Retina (tissue), 1 donor: ENCODE measurements around the gene CPAMD8.
"Not testable (repeated sequence)": the region's sequence is repeated elsewhere in the genome, so short reads cannot be mapped to it uniquely, and the experiment has no call there.

Source experiments
- DNase-seq: peaks from one replicate; pipeline ENCODE4 v3.0.0-alpha.2; 2016

Gene CPAMD8

GRCh38 chr19:17037966-17038500 is 11.4 kb upstream of the CPAMD8 start:
- DNase-seq = no peak

- no peak for DNase-seq
Measured at GRCh38 chr19:17037184-17037583, 10.6 kb upstream of the CPAMD8 start.

- no peak for DNase-seq
Measured at GRCh38 chr19:17036640-17037039, 10.0 kb upstream of the CPAMD8 start.

- no peak for DNase-seq
Measured at GRCh38 chr19:17035842-17036424, 9.3 kb upstream of the CPAMD8 start.

GRCh38 chr19:17031741-17032140 is 5.1 kb upstream of the CPAMD8 start:
- DNase-seq = no peak

GRCh38 chr19:17027535-17027975 is 945 bp upstream of the CPAMD8 start:
- DNase-seq = no peak

GRCh38 chr19:17025991-17026658 is 485 bp downstream of the CPAMD8 start:
- DNase-seq = peak; percentile 61

GRCh38 chr19:17025361-17025760 is 1.2 kb downstream of the CPAMD8 start:
- DNase-seq = no peak

GRCh38 chr19:17024941-17025340 is 1.7 kb downstream of the CPAMD8 start:
- DNase-seq = not testable (repeated sequence)

GRCh38 chr19:17023805-17024204 is 2.8 kb downstream of the CPAMD8 start:
- DNase-seq = no peak

- no peak for DNase-seq
Measured at GRCh38 chr19:17022738-17023137, 3.9 kb downstream of the CPAMD8 start.

- DNase-seq = no peak
Measured at GRCh38 chr19:17021793-17022590, 4.6 kb downstream of the CPAMD8 start.

GRCh38 chr19:17021328-17021727 is 5.3 kb downstream of the CPAMD8 start:
- DNase-seq = no peak

GRCh38 chr19:17020823-17021222 is 5.8 kb downstream of the CPAMD8 start:
- DNase-seq = no peak

- no peak for DNase-seq
Measured at GRCh38 chr19:17020385-17020784, 6.2 kb downstream of the CPAMD8 start.

- not testable (repeated sequence) for DNase-seq
Measured at GRCh38 chr19:17014212-17014861, 12.3 kb downstream of the CPAMD8 start.

- DNase-seq = no peak
Measured at GRCh38 chr19:17011485-17011884, 15.1 kb downstream of the CPAMD8 start.

- DNase-seq = no peak
Measured at GRCh38 chr19:17006579-17006978, 20.0 kb downstream of the CPAMD8 start.

- no peak for DNase-seq
Measured at GRCh38 chr19:17005000-17005399, 21.6 kb downstream of the CPAMD8 start.

- no peak for DNase-seq
Measured at GRCh38 chr19:17004386-17004785, 22.2 kb downstream of the CPAMD8 start.

- DNase-seq = no peak
Measured at GRCh38 chr19:17002455-17002854, 24.2 kb downstream of the CPAMD8 start.

GRCh38 chr19:17001603-17002183 is 24.9 kb downstream of the CPAMD8 start:
- DNase-seq = no peak
